ENCODE results near the gene SFPQ.
"Not testable (repeated sequence)": the region's sequence is repeated elsewhere in the genome, so short reads cannot be mapped to it uniquely, and the experiment has no call there.

SFPQ gene

GRCh38 chr1:35192853-35193664, at the start of gene SFPQ:
Gene SFPQ (minus strand): TSS chr1:35193145. CDS start chr1:35193049, 96 bp downstream.
- peak; percentile 99 for DNase-seq

DNA sequence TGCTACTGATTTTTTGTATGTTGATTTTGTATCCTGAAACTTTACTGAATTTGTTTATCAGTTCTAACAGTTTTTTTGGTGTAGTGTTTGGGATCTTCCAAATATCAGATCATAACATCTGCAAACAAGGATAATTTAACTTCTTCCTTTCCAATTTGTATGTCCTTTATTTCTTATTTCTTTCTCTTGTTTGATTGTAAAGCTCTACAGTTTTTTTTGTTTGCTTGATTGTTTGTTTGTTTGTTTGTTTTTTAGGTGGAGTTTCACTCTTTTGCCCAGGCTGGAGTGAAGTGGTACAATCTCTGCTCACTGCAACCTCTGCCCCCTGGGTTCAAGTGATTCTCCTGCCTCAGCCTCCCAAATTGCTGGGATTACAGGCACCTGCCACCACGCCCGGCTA, 43.8 kb upstream of the SFPQ start:
- not testable (repeated sequence) for DNase-seq

GRCh38 chr1:35231287-35231686, 38.3 kb upstream of the SFPQ start:
- DNase-seq, result no peak

GRCh38 chr1:35229587-35230360, 36.8 kb upstream of the SFPQ start:
- no peak for DNase-seq

DNA sequence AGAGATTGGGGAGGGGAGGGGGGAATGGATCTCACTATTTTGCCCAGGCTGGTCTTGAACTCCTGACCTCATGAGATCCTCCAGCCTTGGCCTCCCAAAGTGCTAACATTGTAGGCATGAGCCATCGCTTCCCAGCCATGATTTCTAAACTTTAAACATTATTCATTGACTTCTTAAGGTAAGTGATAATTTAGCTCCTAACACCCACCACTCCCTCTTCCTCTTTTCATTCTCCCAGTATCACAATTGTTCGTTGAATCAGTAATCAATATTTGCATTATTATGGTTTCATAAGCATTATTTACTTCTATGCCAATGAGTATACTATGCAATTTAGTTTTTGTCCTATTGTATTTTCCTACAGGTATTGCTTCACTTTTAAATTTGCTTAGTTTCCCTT, 33.6 kb upstream of the SFPQ start:
- no peak for DNase-seq

GRCh38 chr1:35223084-35223630, 30.2 kb upstream of the SFPQ start:
- no peak for DNase-seq

DNA sequence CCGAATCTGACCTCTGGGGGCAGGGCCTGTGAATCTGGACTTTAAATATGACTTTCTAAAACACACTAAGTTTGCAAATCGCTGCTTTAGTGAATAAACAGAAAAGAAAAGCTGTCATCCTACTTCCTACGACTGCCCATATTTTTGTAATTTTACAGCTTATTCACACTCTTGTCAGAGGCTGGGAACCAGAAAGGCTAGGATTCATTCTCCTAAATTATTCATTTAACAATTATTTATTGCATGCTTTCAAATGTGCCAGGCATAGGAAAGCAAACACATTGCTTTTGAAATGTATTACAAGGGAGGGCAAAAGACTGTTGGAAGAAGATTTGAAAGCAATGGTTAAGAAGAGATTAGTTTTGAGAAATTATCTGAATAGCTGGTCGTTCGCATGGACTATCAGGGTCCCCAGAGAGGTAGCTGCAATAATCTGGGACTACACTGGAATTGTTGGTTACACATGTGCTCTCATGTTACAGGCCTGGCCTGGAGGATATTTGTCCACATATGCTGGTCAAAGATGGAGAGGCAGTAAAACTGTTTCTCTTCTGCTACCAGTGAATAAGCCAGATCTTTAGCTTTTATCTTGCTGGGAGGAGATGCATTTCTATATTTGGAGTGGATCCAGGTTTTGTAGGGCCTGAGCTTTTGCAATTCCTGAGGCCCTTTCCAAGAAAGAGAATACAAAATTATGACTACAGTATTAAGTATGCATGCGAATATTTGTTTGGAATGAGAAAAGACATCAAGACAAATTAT, 29.6 kb upstream of the SFPQ start:
- no peak for DNase-seq

DNA sequence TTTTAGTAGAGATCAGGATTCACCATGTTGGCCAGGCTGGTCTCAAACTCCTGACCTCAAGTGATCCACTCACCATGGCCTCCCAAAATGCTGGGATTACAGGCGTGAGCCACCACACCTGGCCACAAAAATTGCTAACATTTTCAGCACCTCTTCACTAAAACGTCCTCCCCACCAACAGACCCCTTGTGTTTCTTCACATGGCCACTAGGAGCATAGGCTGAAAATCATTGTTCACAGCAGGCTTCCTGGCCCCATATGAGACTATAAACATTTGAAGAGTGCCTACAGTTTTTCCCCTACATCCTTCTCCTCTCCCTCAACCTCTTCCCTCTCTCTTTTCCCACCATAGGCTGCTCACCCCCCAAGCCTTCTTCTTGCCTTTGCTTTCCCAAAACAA, 28.0 kb upstream of the SFPQ start:
- peak; percentile 22 for DNase-seq

DNA sequence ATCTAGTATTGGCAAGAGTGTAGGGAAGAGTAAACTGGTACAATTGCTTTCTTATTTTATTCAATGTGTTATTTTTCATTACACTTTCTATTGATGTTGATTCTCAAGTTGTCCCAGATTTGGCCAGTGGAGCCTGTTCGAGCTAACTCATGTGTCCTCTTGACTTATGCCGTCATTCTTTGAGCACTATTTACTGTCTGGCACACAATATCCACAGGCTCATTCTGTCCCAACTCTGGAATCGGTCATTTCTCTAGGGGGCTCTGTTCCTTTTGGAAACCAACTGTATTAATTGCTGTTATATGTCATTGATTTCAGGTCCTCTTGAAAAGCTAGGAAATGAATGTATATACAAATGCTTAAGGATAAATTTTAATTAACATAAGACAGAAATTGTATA, 22.4 kb upstream of the SFPQ start:
- DNase-seq, result no peak

GRCh38 chr1:35211120-35211414, 18.1 kb upstream of the SFPQ start:
- no peak for DNase-seq

DNA sequence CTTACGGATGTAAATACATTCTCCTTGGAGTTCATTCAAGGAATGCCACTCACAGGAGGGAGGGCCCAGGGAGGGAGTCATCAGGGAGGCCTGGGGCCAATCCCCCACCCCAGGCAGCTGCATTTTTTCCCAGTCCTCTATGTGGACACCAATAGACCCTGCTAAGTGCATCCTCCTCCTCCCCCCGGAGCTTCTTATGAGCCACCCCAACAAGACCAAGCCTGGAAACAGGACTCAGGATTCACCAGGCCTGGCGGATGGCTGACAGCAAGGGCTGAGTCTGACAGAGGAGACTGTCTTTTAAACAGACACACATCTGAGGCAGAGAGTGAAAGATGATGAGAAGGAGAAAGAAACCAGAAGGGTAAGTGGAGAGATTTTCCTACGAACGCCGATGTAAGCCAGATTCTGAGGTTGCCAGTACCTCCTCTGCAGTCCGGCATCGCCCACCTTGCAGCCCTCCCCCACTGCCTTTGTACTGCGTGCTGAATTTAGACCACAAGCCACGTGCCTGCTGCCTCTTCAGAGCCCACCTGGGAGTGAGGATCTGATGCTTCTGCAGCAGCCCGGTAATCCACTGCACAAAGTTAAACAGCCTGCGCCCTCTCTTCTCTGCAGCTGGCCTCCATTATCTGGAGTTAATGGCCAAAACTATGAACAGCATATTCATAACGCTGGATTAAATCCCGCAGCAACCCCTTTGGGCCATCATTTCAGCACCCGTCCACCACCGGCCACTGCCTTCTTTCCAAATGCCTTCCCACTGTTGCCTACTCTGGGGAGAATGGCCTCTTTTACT, 17.6 kb upstream of the SFPQ start:
- peak; percentile 65 for DNase-seq

DNA sequence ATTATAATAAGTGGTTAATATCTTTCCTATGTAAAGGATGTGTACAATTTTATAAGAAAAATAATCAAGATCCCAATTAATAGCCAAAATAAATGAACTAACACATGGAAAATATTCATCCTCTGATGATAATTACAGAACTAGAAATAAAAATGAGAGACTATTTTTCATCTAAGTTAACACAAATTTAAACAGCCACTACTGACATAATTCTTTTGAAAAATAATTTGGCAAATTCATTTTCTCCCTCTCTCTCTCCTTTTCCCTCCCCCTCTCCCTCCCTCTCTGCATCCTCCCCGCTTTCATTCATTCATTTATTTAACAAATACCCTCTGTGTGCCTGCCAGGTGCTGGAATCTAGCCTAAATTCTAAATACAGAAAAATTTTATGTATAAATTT, 10.3 kb upstream of the SFPQ start:
- DNase-seq, result no peak

GRCh38 chr1:35202048-35202719, 9.2 kb upstream of the SFPQ start:
- DNase-seq, result peak; percentile 96

- DNase-seq, result no peak
Observed at GRCh38 chr1:35201631-35202030, 8.7 kb upstream of the SFPQ start.

- DNase-seq, result peak; percentile 81
Observed at GRCh38 chr1:35192056-35192852, 691 bp downstream of the SFPQ start.

DNA sequence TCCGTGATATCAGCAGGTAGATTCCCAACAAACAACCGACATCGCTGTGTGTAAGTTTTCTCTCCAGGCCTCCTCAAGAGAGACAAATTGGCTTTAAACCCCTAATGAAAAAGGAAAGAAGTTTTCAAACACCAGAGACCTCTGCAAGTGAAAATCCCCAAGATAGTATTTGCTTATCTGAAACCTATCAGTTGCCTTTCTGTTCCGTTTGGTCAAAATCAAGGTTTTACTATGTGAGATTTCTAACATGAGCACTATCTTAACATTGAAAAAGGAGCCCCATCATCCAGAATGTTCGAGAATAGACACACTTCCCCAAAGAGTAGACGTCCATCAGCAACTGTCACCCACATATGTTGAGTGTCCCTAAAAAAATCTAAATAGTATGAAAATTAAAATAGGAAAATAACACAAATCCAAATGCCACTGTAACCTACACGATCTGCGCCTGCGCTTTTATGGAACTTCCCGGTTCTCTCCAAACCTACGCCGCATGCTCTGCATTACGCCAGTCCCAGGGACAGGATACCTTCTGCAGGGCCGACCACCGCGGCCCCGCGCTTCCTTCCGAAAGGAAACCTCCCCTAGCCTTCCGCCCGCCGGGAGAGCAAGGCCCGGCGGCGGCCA, 1.4 kb downstream of the SFPQ start:
- no peak for DNase-seq

DNA sequence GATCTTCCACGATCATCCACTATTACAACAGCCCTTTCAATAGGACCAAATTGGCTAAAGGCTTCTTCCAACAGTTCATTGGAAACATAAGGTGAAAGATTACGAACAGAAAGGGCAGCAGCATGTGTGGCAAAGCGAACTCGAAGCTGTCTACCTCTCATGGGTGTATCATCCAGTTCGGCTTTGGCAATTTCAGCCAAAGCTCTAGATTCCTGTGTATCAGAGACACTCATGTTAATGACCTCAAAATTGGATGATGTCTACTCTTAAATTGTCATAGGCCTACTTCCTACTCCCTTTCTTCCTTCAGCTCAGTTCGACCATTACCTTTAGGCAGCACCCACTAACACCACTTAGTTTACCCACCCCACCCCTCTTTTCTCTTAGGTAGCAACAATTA, 2.2 kb downstream of the SFPQ start:
- DNase-seq, result no peak

GRCh38 chr1:35188578-35189392, 4.2 kb downstream of the SFPQ start:
- DNase-seq, result no peak

DNA sequence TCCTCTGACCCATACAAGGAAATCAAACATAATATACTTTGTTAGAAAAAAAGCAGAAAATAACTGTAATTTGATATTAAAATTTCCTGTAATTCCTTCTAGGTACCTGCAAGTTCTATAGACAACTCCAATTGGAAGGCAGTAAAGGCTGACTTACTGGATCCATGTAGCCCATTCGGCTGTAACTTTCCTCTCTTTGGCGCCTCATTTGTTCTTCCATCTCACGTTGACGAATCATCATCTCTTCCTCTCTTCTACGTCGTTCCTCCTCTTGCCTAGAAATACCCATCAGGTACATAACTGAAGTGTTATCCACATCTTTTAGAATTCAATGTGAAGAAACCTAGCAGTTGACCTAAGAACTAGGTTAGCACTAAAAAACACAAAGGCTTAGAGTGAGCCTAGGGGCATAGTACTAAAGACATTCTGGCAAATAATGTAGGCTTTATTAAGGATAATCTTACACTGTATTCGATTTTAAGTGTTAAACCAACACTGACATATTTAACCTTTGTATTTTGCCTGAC, 5.1 kb downstream of the SFPQ start:
- no peak for DNase-seq

Data from NCI-H2227 treated with DMSO at 0.1 percent for 48 hours (cell line).